Measurements from ENCODE around the gene PKIG.

The PKIG gene

DNA sequence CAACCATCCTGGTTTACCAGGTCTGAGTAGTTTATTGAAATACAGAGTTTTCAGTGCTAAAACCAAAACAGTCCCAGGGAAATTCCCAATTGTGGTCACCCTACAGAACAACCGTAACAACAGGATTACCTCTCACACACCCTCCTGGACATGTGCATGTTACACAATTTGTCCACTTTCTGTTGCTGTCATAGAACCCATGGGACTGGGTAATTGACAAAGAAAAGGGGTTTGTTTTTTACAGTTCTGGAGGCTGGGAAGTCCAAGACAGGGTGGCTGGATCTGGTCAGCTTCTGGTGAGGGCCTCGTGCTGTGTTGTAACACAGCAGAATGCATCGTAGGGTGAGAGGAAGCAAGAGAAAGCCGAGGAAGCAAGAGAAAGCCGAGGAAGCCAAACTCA is 78.2 kb downstream of the PKIG start:
- Histone ChIP-seq H3K36me3 (replicated peaks in 1 of 2; ENCODE audit: control insufficient read depth in 2 of 2, insufficient read depth in 2 of 2, low read length in 2 of 2) (no peaks in the 10 kb centered on the region), H2BK5ac (ENCODE audit: low read length) (no peak overlapping the region), H3K27ac (replicated peaks; ENCODE audit: low read length) (no peak overlapping the region), H3K9ac (ENCODE audit: low read depth, low read length, poor library complexity) (no peak overlapping the region), H2AK5ac (ENCODE audit: low read depth, low read length) (no peak overlapping the region), H4K8ac (ENCODE audit: low read depth, low read length) (no peak overlapping the region), H2AFZ (ENCODE audit: low read length) (no peak overlapping the region), H3K79me1 (ENCODE audit: low read depth, low read length) (no peaks in the 10 kb centered on the region), H3K14ac (ENCODE audit: low read length) (no peak overlapping the region), H3K9me3 (replicated peaks in 1 of 2; ENCODE audit: control insufficient read depth in 2 of 2, insufficient read depth in 1 of 2, low read depth in 1 of 2, low read length in 2 of 2) (peaks cover 3 to 4% of the 10 kb centered on the region in 2 donors), H3K4me2 (ENCODE audit: insufficient read depth, low read length, poor library complexity, severe bottlenecking) (no peak overlapping the region), H3K18ac (ENCODE audit: low read length) (no peak overlapping the region), H3K27me3 (ENCODE audit: control insufficient read depth in 3 of 3, insufficient read depth in 3 of 3, low read depth in 1 of 3, low read length in 3 of 3) (peaks cover 0 to 6% (median 0%) of the 10 kb centered on the region in 3 experiments), H4K91ac (ENCODE audit: low read depth, low read length, poor library complexity) (no peak overlapping the region), H3K4me3 (ENCODE audit: low read length in 2 of 2) (no peak overlapping the region), H3K23ac (ENCODE audit: low read depth, low read length, poor library complexity) (no peak overlapping the region), H3K4ac (ENCODE audit: low read length) (no peak overlapping the region), H2BK15ac (ENCODE audit: low read length) (no peak overlapping the region), H2BK120ac (ENCODE audit: low read depth, low read length) (no peak overlapping the region), H3K4me1 (ENCODE audit: control insufficient read depth in 2 of 2, insufficient read depth in 1 of 2, low read depth in 1 of 2, low read length in 2 of 2) (peaks cover 5 to 11% of the 10 kb centered on the region in 2 donors), H2BK12ac (ENCODE audit: low read length) (no peak overlapping the region)
- WGBS, 2 donors (ENCODE audit: extremely low coverage in 2 of 2, insufficient read length in 2 of 2, insufficient replicate concordance in 1 of 2): no CpG with 5 or more reads among the region's 5 CpGs
- no peak for DNase-seq (ENCODE audit: low spot score)

DNA sequence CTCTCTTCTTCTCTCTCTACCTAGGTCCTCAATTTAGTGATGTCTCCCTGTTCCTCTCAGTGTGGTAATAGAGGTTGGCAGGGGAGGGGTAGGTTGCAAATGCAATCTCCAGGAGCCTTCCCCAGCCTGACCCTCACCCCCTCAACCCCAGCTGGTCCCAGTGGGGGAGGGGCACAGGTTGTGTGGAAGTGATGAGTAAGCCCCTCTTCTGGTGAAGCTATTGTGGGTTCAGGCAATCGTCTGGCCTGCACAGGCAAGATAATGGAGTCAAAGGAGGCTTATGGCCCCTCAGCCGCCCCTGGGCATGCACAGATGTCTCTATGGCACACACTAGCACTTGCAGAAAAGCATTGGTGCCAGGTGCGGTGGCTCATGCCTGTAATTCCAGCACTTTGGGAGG is 79.9 kb downstream of the PKIG start:
- Histone ChIP-seq H3K79me1 (ENCODE audit: low read depth, low read length) (no peaks in the 10 kb centered on the region), H3K9me3 (replicated peaks in 1 of 2; ENCODE audit: control insufficient read depth in 2 of 2, insufficient read depth in 1 of 2, low read depth in 1 of 2, low read length in 2 of 2) (peaks cover 3 to 4% of the 10 kb centered on the region in 2 donors), H3K27me3 (ENCODE audit: control insufficient read depth in 3 of 3, insufficient read depth in 3 of 3, low read depth in 1 of 3, low read length in 3 of 3) (peaks cover 0 to 6% (median 0%) of the 10 kb centered on the region in 3 experiments), H2BK15ac (ENCODE audit: low read length) (peak overlapping the region; percentile 58), H3K4me1 (ENCODE audit: control insufficient read depth in 2 of 2, insufficient read depth in 1 of 2, low read depth in 1 of 2, low read length in 2 of 2) (peaks cover 0 to 5% of the 10 kb centered on the region in 2 donors), H4K91ac (ENCODE audit: low read depth, low read length, poor library complexity) (no peak overlapping the region), H3K9ac (ENCODE audit: low read depth, low read length, poor library complexity) (no peak overlapping the region), H3K14ac (ENCODE audit: low read length) (peak overlapping the region; percentile 99), H3K27ac (replicated peaks; ENCODE audit: low read length) (no peak overlapping the region), H4K8ac (ENCODE audit: low read depth, low read length) (peak overlapping the region; percentile 43), H3K4me2 (ENCODE audit: insufficient read depth, low read length, poor library complexity, severe bottlenecking) (no peak overlapping the region), H3K4me3 (ENCODE audit: low read length in 2 of 2) (no peak overlapping the region), H2AFZ (ENCODE audit: low read length) (no peak overlapping the region), H3K23ac (ENCODE audit: low read depth, low read length, poor library complexity) (no peak overlapping the region), H2AK5ac (ENCODE audit: low read depth, low read length) (peak overlapping the region; percentile 7), H2BK120ac (ENCODE audit: low read depth, low read length) (no peak overlapping the region), H2BK12ac (ENCODE audit: low read length) (peak overlapping the region; percentile 58), H3K18ac (ENCODE audit: low read length) (peak overlapping the region; percentile 71), H3K36me3 (replicated peaks in 1 of 2; ENCODE audit: control insufficient read depth in 2 of 2, insufficient read depth in 2 of 2, low read length in 2 of 2) (no peaks in the 10 kb centered on the region), H3K4ac (ENCODE audit: low read length) (no peak overlapping the region), H2BK5ac (ENCODE audit: low read length) (no peak overlapping the region)
- WGBS, 2 donors (ENCODE audit: extremely low coverage in 2 of 2, insufficient read length in 2 of 2, insufficient replicate concordance in 1 of 2): no CpG with 5 or more reads among the region's 3 CpGs
- DNase-seq (ENCODE audit: low spot score): no peak

DNA sequence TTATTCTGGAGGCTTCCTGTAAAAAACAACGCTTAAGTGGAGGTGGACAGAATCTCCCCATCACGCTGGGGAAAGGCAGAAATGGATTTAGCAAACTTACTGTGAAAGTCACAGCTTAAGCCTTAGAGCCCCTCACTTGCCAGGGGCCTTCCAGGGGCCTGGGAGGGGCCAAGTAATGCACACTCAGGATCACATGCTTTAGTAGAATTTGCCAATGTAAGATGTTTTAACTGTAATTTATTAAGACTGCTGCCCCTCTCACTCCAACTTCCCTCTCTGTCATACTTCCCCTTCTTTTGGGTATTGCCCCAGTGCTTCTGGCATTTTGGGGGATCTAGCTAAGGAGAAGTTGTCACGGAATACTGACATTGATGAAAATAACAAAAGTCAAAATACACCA is 81.8 kb downstream of the PKIG start:
- H2BK120ac ChIP-seq (ENCODE audit: low read depth, low read length): no peak overlapping the region
- no CpG with 5 or more reads among the region's 3 CpGs for WGBS, 2 donors (ENCODE audit: extremely low coverage in 2 of 2, insufficient read length in 2 of 2, insufficient replicate concordance in 1 of 2)
- no peak overlapping the region for H2BK15ac ChIP-seq (ENCODE audit: low read length)
- H2AK5ac ChIP-seq (ENCODE audit: low read depth, low read length): no peak overlapping the region
- no peak overlapping the region for H2BK12ac ChIP-seq (ENCODE audit: low read length)
- peaks cover 0 to 6% (median 0%) of the 10 kb centered on the region in 3 experiments for H3K27me3 ChIP-seq (ENCODE audit: control insufficient read depth in 3 of 3, insufficient read depth in 3 of 3, low read depth in 1 of 3, low read length in 3 of 3)
- no peaks in the 10 kb centered on the region for H3K79me1 ChIP-seq (ENCODE audit: low read depth, low read length)
- H3K4me2 ChIP-seq (ENCODE audit: insufficient read depth, low read length, poor library complexity, severe bottlenecking): no peak overlapping the region
- H4K91ac ChIP-seq (ENCODE audit: low read depth, low read length, poor library complexity): no peak overlapping the region
- H2AFZ ChIP-seq (ENCODE audit: low read length): no peak overlapping the region
- no peak overlapping the region for H2BK5ac ChIP-seq (ENCODE audit: low read length)
- no peak overlapping the region for H3K14ac ChIP-seq (ENCODE audit: low read length)
- no peak overlapping the region for H3K9ac ChIP-seq (ENCODE audit: low read depth, low read length, poor library complexity)
- H3K36me3 ChIP-seq (replicated peaks in 1 of 2; ENCODE audit: control insufficient read depth in 2 of 2, insufficient read depth in 2 of 2, low read length in 2 of 2): no peaks in the 10 kb centered on the region
- peaks cover 3 to 4% of the 10 kb centered on the region in 2 donors for H3K9me3 ChIP-seq (replicated peaks in 1 of 2; ENCODE audit: control insufficient read depth in 2 of 2, insufficient read depth in 1 of 2, low read depth in 1 of 2, low read length in 2 of 2)
- peaks cover 0 to 5% of the 10 kb centered on the region in 2 donors for H3K4me1 ChIP-seq (ENCODE audit: control insufficient read depth in 2 of 2, insufficient read depth in 1 of 2, low read depth in 1 of 2, low read length in 2 of 2)
- no peak overlapping the region for H3K23ac ChIP-seq (ENCODE audit: low read depth, low read length, poor library complexity)
- no peak overlapping the region for H4K8ac ChIP-seq (ENCODE audit: low read depth, low read length)
- no peak for DNase-seq (ENCODE audit: low spot score)
- H3K18ac ChIP-seq (ENCODE audit: low read length): no peak overlapping the region
- H3K4me3 ChIP-seq (ENCODE audit: low read length in 2 of 2): no peak overlapping the region
- no peak overlapping the region for H3K4ac ChIP-seq (ENCODE audit: low read length)
- H3K27ac ChIP-seq (replicated peaks; ENCODE audit: low read length): no peak overlapping the region

DNA sequence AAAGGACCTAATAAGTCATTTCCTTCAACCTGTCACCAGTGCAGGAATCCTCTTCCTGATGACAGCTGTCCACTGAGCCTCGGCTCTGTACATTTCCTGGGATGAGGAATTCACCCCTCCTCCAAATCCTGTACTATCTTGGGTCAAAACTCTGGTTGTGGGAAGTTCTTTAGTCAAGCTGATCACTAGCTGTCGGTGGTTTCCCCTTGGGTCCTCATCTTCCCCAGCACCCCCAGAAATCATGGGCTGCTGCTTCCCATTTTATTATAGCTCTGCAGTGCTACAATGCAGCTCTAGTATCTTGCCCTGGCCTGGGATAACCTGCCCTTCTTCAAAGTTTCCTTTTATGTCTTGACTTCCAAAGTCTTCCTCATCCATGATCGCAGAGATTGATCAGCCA is 83.7 kb downstream of the PKIG start:
- no peak overlapping the region for H2BK120ac ChIP-seq (ENCODE audit: low read depth, low read length)
- no CpG with 5 or more reads among the region's 3 CpGs for WGBS, 2 donors (ENCODE audit: extremely low coverage in 2 of 2, insufficient read length in 2 of 2, insufficient replicate concordance in 1 of 2)
- no peak for DNase-seq (ENCODE audit: low spot score)

More for the DNA sequence above, 83.7 kb downstream of the PKIG start:
- H4K91ac ChIP-seq (ENCODE audit: low read depth, low read length, poor library complexity): no peak overlapping the region
- H2AFZ ChIP-seq (ENCODE audit: low read length): no peak overlapping the region
- no peak overlapping the region for H3K9ac ChIP-seq (ENCODE audit: low read depth, low read length, poor library complexity)
- no peak overlapping the region for H3K14ac ChIP-seq (ENCODE audit: low read length)
- no peak overlapping the region for H2BK15ac ChIP-seq (ENCODE audit: low read length)
- H3K4me1 ChIP-seq (ENCODE audit: control insufficient read depth in 2 of 2, insufficient read depth in 1 of 2, low read depth in 1 of 2, low read length in 2 of 2): peaks cover 0 to 5% of the 10 kb centered on the region in 2 donors
- no peak overlapping the region for H4K8ac ChIP-seq (ENCODE audit: low read depth, low read length)
- H2AK5ac ChIP-seq (ENCODE audit: low read depth, low read length): no peak overlapping the region
- no peak overlapping the region for H3K27ac ChIP-seq (replicated peaks; ENCODE audit: low read length)
- no peak overlapping the region for H3K23ac ChIP-seq (ENCODE audit: low read depth, low read length, poor library complexity)
- no peak overlapping the region for H3K4ac ChIP-seq (ENCODE audit: low read length)
- H3K79me1 ChIP-seq (ENCODE audit: low read depth, low read length): no peaks in the 10 kb centered on the region
- no peak overlapping the region for H3K4me3 ChIP-seq (ENCODE audit: low read length in 2 of 2)
- H2BK5ac ChIP-seq (ENCODE audit: low read length): no peak overlapping the region
- H3K36me3 ChIP-seq (replicated peaks in 1 of 2; ENCODE audit: control insufficient read depth in 2 of 2, insufficient read depth in 2 of 2, low read length in 2 of 2): no peaks in the 10 kb centered on the region
- no peak overlapping the region for H3K18ac ChIP-seq (ENCODE audit: low read length)
- no peaks in the 10 kb centered on the region for H3K9me3 ChIP-seq (replicated peaks in 1 of 2; ENCODE audit: control insufficient read depth in 2 of 2, insufficient read depth in 1 of 2, low read depth in 1 of 2, low read length in 2 of 2)
- no peak overlapping the region for H2BK12ac ChIP-seq (ENCODE audit: low read length)
- peaks cover 0 to 6% (median 0%) of the 10 kb centered on the region in 3 experiments for H3K27me3 ChIP-seq (ENCODE audit: control insufficient read depth in 3 of 3, insufficient read depth in 3 of 3, low read depth in 1 of 3, low read length in 3 of 3)
- H3K4me2 ChIP-seq (ENCODE audit: insufficient read depth, low read length, poor library complexity, severe bottlenecking): no peak overlapping the region

Data from neuronal stem cell (in vitro differentiated cells).